Measurements from ENCODE around the gene RASD2.

Gene RASD2

DNA sequence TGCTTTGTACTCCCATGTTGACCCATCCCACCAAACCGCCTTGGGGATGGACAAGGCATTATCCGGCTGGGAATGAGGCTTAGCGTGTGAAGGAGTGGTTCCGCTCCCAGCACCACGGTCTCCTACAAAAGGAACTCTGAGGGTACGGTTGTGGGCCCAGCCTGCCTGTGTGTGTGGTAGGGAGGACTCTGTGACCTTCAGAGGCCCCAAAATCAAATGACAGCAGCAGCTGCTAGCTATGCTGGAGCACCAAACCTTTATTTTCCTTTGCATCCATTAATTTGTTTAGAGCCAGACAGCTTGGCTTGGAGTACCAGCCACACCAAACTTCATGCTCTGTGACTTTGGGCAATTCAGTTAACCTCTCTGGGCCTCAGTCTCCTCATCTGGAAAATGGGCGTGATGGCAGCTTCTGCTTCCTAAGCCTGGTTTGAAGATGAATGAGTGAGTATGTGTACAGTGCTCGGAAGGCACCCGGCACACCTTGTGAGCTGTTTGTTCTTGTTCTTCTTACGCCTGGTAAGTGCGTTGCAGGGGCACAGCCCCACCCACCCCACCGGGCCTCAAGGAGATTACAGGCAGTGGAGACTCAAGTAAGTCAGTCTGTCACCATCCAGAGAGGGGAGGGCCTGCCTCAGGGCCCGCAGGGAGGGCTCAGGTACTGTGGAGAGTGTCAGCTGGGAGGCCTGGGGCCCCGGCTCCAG, 51.2 kb downstream of the RASD2 start:
- TF ChIP-seq, protein P1, sequence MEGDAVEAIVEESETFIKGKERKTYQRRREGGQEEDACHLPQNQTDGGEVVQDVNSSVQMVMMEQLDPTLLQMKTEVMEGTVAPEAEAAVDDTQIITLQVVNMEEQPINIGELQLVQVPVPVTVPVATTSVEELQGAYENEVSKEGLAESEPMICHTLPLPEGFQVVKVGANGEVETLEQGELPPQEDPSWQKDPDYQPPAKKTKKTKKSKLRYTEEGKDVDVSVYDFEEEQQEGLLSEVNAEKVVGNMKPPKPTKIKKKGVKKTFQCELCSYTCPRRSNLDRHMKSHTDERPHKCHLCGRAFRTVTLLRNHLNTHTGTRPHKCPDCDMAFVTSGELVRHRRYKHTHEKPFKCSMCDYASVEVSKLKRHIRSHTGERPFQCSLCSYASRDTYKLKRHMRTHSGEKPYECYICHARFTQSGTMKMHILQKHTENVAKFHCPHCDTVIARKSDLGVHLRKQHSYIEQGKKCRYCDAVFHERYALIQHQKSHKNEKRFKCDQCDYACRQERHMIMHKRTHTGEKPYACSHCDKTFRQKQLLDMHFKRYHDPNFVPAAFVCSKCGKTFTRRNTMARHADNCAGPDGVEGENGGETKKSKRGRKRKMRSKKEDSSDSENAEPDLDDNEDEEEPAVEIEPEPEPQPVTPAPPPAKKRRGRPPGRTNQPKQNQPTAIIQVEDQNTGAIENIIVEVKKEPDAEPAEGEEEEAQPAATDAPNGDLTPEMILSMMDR (IDR thresholded peaks at IDR 0.05; ENCODE audit: insufficient read depth, low read length, missing control alignments): no peak
- ChIA-PET POLR2A (no interaction called here), CTCF (interaction anchor here (0.9 to 3.4 kb wide), 6 partner anchors 9 to 241 kb away, joined by 3 to 15 read pairs (median 4); no protein-coding TSS in a partner anchor)
- no peak for DNase-seq (ENCODE audit: low read depth, low spot score)
- no peak overlapping the region for H3K4me3 ChIP-seq (ENCODE audit: low read depth, low read length)

DNA sequence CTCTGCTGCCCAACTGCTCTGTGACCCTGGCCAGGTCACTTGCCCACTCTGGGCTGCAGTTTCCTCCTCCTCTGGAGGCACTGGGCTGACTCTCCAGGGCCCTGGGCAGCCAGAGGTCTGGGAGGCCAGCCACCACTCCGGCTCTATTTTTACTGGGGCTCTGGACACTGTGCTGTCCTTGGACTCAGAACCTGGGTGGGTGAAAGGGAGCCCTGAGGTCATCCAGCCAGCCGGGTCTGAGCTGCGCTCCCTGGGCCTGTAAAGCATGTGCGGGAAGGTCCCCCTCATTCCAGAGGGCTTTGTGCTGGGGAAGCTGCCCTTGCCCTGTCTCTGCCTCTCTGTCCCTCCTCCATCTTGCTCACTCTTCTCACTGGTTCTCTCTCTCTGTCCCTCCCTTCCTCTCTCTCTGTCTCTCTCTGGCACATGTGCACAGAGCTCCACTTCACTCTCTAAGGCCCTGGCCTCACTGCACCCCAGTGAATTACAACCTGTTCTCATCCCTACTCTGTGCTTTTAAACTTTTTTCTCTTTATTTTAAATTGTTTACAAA, 51.9 kb downstream of the RASD2 start:
- CTCF ChIA-PET: interaction anchor here (0.8 to 3.4 kb wide), 7 partner anchors 10 to 474 kb away, joined by 3 to 15 read pairs (median 3); no protein-coding TSS in a partner anchor
- no peak for DNase-seq (ENCODE audit: low read depth, low spot score)
- POLR2A ChIA-PET: no interaction called here
- no peak overlapping the region for H3K4me3 ChIP-seq (ENCODE audit: low read depth, low read length)
- TF ChIP-seq, protein P1 (IDR thresholded peaks at IDR 0.05; ENCODE audit: insufficient read depth, low read length, missing control alignments): no peak

DNA sequence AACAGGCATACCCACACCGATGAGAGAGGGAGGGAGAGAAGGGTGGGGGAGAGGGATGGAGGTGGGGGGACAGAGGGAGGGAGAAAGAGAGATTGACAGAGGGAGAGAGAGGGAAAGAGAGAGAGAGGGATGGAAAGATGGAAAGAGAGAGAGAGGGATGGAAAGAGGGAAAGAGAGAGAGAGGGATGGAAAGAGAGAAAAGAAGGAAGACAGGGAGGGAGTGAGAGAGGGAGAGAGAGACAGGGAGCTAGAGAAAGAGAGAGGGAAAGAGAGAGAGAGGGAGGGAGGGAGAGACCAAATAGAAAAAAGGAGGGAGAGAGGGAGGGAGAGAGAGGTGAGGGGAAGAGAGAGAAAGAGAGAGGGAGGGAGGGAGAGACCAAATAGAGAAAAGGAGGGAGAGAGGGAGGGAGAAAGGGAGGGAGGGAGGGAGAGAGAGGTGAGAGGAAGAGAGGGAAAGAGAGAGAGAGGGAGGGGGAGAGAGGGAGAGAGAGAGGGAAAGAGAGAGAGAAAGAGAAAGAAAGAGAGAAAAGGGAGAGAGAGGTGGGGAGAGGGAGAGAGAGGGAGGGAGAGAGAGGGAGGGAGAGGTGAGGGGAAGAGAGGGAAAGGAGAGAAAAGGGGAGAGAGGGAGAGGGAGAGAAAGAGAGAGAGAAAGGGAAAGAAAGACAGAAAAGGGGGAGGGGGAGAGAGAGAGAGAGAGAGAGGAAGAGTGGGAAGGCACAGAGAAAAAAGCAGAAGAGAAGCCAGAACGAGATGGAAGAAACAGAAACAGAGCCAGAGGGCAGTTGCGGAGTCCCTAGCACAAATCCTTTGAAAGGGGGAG, 52.6 kb downstream of the RASD2 start:
- no peak for DNase-seq (ENCODE audit: low read depth, low spot score)
- ChIA-PET POLR2A (no interaction called here), CTCF (interaction anchor here (0.8 to 3.4 kb wide), 6 partner anchors 10 to 473 kb away, joined by 3 to 15 read pairs (median 4); no protein-coding TSS in a partner anchor)
- TF ChIP-seq, protein P1 (IDR thresholded peaks at IDR 0.05; ENCODE audit: insufficient read depth, low read length, missing control alignments): no peak
- no peak overlapping the region for H3K4me3 ChIP-seq (ENCODE audit: low read depth, low read length)

DNA sequence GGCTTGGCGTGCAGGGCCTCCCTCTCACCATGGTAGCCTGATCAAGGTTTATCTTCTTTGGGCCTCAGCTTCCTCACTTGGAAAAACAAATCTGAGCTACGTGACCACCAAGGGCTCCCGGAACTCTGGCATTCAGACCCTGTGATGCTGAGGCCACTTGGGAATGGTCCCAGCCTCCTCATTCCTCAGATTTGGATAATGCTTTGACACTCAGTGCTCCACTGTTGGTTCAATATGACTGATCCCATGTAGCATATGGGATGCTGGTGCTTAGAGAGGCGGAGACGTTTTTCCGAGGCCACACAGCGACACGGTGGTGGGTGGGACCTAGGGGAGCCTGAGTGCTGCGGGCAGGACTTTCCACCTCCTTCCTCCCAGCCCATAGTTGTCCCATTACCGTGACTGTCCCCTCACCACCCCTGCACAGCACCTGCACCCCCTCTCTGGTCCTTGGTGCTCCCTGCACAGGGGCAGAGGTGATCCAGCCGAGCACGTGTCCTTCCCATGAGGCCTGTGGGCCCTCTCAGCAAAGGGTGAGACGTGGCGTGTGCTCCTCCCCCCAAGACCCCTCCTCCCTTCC, 53.4 kb downstream of the RASD2 start:
- TF ChIP-seq, protein P1 (IDR thresholded peaks at IDR 0.05; ENCODE audit: insufficient read depth, low read length, missing control alignments): no peak
- ChIA-PET POLR2A (no interaction called here), CTCF (interaction anchor here (3.4 kb wide), 1 partner anchor 11 kb away, joined by 15 read pairs; no protein-coding TSS in a partner anchor)
- no peak overlapping the region for H3K4me3 ChIP-seq (ENCODE audit: low read depth, low read length)
- no peak for DNase-seq (ENCODE audit: low read depth, low spot score)

DNA sequence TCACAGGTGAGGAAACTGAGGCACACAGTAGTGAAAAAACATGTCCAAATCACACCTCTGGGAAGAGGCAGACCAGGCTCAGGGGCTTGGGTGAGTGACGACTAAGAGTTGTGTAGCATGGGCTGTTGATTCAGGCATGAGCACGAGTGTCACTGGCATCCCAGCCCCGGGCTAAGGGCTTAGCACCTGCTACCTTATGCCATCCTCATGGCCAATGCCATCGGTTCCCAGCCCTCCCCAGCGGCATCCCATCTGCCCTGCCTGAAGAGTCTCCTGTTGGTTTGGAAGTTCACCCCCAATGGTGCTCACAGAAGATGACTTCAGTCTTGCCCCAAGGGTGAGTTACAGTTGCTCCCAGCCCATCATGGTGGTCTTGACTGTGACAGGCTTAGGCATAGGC, 54.1 kb downstream of the RASD2 start:
- CTCF ChIA-PET: no interaction called here
- TF ChIP-seq, protein P1 (IDR thresholded peaks at IDR 0.05; ENCODE audit: insufficient read depth, low read length, missing control alignments): no peak
- POLR2A ChIA-PET: no interaction called here
- no peak for DNase-seq (ENCODE audit: low read depth, low spot score)
- no peak overlapping the region for H3K4me3 ChIP-seq (ENCODE audit: low read depth, low read length)

Data from AG04449 (cell line).